ENCODE results near the gene PGAP2.

DNA sequence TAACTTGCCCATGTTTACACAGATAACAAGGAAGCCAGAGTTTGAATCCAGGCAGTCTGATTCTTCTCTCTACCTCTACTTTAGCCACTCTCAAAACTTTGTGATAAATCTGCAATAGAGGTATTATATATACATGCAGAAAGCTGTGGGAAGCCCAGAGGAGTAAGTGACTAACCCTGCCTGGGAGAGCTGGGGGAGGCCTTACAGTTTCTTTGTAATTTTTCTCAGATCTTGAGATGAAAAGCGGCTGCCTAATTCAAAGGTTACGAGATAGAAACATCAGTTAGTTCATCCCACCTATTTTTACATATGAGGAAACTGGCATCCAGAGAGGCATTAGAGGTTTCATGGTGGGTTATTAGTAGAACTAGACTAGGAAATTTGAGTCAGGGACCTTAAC is 52.0 kb downstream of the PGAP2 start:
- TF ChIP-seq NFYA (IDR thresholded peaks at IDR 0.05; ENCODE audit: borderline replicate concordance, low read depth, low read length) (no peak), ETV6 (conservative IDR thresholded peaks at IDR 0.05 in 1 of 2, IDR thresholded peaks at IDR 0.05 in 1 of 2; ENCODE audit: borderline replicate concordance in 1 of 2, low read depth in 1 of 2) (no peak), NFIC (IDR thresholded peaks at IDR 0.05; ENCODE audit: low read depth, low read length) (no peak), TCF7 (IDR thresholded peaks at IDR 0.05; ENCODE audit: borderline replicate concordance) (no peak), KDM1A (IDR thresholded peaks at IDR 0.05; ENCODE audit: borderline replicate concordance) (no peak), POLR2AphosphoS5 (IDR thresholded peaks at IDR 0.05; ENCODE audit: low read length) (no peak), SRF (IDR thresholded peaks at IDR 0.05; ENCODE audit: low read depth in 2 of 2, low read length in 2 of 2) (no peak), RB1 (IDR thresholded peaks at IDR 0.05; ENCODE audit: borderline replicate concordance) (no peak), PAX8 (IDR thresholded peaks at IDR 0.05) (no peak)
- TF ChIP-seq, protein P1, sequence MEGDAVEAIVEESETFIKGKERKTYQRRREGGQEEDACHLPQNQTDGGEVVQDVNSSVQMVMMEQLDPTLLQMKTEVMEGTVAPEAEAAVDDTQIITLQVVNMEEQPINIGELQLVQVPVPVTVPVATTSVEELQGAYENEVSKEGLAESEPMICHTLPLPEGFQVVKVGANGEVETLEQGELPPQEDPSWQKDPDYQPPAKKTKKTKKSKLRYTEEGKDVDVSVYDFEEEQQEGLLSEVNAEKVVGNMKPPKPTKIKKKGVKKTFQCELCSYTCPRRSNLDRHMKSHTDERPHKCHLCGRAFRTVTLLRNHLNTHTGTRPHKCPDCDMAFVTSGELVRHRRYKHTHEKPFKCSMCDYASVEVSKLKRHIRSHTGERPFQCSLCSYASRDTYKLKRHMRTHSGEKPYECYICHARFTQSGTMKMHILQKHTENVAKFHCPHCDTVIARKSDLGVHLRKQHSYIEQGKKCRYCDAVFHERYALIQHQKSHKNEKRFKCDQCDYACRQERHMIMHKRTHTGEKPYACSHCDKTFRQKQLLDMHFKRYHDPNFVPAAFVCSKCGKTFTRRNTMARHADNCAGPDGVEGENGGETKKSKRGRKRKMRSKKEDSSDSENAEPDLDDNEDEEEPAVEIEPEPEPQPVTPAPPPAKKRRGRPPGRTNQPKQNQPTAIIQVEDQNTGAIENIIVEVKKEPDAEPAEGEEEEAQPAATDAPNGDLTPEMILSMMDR (IDR thresholded peaks at IDR 0.05 in 2 of 3, conservative IDR thresholded peaks at IDR 0.05 in 1 of 3; ENCODE audit: control insufficient read depth in 2 of 3, extremely low read depth in 1 of 3, insufficient read depth in 1 of 3, low read depth in 3 of 3, low read length in 3 of 3) = no peak
- TF ChIP-seq, protein P2, sequence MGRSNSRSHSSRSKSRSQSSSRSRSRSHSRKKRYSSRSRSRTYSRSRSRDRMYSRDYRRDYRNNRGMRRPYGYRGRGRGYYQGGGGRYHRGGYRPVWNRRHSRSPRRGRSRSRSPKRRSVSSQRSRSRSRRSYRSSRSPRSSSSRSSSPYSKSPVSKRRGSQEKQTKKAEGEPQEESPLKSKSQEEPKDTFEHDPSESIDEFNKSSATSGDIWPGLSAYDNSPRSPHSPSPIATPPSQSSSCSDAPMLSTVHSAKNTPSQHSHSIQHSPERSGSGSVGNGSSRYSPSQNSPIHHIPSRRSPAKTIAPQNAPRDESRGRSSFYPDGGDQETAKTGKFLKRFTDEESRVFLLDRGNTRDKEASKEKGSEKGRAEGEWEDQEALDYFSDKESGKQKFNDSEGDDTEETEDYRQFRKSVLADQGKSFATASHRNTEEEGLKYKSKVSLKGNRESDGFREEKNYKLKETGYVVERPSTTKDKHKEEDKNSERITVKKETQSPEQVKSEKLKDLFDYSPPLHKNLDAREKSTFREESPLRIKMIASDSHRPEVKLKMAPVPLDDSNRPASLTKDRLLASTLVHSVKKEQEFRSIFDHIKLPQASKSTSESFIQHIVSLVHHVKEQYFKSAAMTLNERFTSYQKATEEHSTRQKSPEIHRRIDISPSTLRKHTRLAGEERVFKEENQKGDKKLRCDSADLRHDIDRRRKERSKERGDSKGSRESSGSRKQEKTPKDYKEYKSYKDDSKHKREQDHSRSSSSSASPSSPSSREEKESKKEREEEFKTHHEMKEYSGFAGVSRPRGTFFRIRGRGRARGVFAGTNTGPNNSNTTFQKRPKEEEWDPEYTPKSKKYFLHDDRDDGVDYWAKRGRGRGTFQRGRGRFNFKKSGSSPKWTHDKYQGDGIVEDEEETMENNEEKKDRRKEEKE (IDR thresholded peaks at IDR 0.05) = no peak
- TF ChIP-seq, protein P3, sequence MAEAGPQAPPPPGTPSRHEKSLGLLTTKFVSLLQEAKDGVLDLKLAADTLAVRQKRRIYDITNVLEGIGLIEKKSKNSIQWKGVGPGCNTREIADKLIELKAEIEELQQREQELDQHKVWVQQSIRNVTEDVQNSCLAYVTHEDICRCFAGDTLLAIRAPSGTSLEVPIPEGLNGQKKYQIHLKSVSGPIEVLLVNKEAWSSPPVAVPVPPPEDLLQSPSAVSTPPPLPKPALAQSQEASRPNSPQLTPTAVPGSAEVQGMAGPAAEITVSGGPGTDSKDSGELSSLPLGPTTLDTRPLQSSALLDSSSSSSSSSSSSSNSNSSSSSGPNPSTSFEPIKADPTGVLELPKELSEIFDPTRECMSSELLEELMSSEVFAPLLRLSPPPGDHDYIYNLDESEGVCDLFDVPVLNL (IDR thresholded peaks at IDR 0.05; ENCODE audit: low read depth, low read length) = no peak
- TF ChIP-seq, protein P4, sequence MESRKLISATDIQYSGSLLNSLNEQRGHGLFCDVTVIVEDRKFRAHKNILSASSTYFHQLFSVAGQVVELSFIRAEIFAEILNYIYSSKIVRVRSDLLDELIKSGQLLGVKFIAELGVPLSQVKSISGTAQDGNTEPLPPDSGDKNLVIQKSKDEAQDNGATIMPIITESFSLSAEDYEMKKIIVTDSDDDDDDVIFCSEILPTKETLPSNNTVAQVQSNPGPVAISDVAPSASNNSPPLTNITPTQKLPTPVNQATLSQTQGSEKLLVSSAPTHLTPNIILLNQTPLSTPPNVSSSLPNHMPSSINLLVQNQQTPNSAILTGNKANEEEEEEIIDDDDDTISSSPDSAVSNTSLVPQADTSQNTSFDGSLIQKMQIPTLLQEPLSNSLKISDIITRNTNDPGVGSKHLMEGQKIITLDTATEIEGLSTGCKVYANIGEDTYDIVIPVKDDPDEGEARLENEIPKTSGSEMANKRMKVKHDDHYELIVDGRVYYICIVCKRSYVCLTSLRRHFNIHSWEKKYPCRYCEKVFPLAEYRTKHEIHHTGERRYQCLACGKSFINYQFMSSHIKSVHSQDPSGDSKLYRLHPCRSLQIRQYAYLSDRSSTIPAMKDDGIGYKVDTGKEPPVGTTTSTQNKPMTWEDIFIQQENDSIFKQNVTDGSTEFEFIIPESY (IDR thresholded peaks at IDR 0.05) = no peak

Measured in GM12878 (cell line).